Measurements from ENCODE around the gene DCDC1. TPM values are rescaled to one million over a fixed set of nuclear protein-coding genes. Genes with fewer than 3 reads are reported as not detected.

DCDC1 gene, protein sequence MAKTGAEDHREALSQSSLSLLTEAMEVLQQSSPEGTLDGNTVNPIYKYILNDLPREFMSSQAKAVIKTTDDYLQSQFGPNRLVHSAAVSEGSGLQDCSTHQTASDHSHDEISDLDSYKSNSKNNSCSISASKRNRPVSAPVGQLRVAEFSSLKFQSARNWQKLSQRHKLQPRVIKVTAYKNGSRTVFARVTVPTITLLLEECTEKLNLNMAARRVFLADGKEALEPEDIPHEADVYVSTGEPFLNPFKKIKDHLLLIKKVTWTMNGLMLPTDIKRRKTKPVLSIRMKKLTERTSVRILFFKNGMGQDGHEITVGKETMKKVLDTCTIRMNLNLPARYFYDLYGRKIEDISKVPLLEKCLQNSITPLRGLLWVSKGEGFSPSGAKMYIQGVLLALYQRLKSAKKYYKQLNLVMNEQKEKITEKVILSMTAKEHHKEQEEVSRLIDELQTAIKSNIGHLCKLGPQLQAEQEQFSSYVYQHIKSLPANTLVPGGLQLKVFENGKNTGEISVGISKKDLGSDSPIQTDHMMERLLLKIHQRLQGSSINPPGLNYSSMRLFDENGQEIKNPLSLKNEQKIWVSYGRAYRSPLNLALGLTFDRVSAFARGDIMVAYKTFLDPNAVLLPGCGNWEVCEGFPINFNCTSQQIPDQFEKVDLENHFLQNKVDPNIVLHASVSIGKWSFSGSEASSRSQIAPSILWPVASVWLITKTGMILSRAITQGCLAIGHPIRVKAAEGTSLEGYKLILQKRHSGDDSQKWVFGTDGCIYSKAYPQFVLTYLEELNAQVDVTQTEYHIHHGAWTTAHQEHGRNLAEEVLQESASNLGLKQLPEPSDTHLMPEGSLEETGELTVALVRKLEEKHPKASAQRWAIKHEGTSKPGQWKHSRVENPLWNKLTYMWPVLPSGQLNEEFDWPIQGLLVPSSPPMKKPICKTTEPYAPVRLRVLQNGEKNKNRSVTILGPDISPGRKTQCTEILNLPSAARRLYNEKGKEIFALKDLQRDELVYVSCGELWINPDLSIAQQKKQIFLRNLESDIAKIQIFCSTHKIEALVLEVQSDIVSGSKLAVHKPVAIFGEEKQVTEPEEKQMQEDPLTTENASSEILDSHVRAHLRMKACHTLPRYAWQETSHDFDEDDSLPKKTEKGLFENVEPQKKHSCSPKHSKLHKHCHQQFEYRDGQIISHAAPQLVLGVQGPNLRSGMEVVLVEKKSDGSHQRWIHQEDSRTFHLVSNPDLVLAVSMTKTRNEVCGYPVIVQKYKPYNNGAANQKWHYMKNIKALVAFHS (N-terminal part only)
- 0.16 TPM in 1 of 2 replicates, not detected in the other for total RNA-seq

DNA sequence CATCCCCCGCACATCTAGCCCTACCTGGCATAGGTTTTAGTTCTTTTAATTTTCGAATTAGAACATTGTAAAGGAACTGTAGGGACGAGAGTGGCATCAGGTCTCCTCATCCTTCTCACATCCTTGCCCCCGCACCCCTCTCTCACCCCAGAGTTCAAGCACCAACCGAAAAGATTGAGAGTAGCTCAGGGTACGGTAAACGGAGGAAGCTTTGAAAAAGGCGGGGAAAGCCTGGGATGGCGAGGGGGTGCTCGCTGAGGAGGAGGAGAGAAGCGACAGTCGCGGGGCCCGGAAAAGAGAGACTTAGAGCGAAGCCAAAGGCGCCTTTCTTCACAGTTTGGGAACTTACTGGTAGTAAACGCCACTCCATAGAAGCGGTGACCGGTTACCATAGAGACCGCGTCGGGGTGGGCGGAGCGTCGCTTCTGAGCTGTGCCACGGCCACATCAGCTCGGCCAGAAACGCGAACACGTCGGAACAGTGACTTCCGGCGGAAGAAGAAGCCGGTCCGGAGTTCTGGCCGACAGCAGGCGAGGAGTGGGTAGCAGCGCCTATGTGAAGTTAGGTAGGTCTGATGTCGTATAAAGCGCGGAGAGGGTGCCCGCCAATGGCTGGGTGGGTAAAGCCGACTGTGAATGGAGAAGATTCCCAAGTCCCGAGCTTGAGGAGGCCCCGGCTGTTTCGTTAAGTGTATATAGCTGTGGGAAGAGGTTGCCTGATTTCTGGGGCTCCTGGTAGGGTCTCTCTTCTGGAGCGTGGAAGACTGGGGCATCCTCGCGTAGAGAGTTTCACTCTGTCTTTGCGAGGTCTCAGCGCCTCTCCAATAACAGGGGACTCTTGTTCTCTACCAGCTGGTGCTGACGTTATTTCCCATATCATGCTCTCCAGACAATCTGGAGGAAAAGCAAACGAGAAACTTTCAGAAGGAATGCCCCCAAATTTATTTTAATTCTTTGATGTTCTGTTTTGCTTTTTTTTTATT, at the start of gene DCDC1, which contains the start of gene DNAJC24:
Gene DCDC1 (minus strand): TSS at position 392 of the 982 bp plus-strand sequence. CDS start 41,459 bp downstream, outside the sequence.
Gene DNAJC24 (plus strand): TSS at position 513 of the 982 bp plus-strand sequence. CDS start 889 bp downstream, outside the sequence.
- intact Hi-C loops (cut with micrococcal nuclease): loop anchor here (1.0 to 5.0 kb wide), 5 partner anchors 9 to 1213 kb away; partner anchors contain the start of genes ARL14EP, EIF3M, ELP4 and IMMP1L

DNA sequence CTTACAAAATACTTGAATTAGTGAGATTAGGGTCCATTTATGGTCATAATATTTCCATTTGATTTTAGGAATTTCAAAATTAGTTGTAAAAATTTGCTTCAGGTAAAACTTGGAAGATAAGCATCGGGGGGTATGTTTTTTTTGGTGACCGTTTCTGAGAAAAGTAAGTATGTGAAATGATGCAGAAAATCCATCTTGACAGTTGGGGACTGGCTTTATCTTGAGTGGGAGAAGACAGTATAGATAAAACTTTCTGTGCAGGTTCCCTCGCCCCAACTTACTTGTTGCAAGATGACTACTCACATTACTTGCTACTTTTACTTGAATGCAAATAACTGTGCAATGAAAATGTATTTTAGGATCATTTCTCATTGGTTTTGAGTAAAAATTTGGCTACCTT, 49.6 kb upstream of the DCDC1 start:
- intact Hi-C loops (cut with micrococcal nuclease): no loop called here

DNA sequence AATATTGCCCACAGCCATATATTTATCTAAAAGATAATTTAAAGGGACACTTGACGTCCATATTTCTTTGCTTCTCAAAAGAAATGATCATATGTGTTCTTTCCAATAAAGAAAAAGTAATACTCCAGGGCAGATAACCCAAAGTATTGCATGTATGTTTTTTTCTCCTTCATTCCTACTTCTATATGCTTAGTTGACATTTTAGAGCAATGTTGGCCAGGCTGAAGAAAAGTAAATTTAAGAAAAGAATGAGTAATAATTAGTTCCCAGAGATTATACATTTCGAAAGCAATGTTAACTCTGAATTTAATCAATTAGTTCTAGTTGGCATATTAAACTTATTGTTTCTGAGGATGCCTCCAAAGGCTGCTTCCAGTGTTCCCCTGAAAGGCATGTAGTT, 48.3 kb upstream of the DCDC1 start:
- intact Hi-C loops (cut with micrococcal nuclease): no loop called here

DNA sequence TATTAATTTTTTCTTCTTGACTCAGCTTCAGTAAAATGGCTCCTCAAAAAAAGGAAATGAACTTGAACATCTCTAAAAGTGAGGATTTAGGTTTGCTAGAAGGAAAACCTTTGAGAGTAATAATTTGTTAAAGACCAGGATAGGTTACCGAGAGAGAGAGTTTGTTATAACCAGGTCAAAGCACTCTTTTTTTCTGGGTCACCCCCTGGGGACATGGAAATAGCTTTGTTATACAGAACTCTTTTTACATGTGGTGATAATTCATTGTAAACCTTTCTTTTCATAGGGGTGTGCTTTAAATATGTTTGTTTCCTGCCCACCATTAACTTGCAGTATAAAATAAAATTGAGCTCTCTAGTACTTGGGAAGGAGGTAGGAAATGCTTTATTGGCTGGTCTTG, 47.8 kb upstream of the DCDC1 start:
- intact Hi-C loops (cut with micrococcal nuclease): no loop called here

DNA sequence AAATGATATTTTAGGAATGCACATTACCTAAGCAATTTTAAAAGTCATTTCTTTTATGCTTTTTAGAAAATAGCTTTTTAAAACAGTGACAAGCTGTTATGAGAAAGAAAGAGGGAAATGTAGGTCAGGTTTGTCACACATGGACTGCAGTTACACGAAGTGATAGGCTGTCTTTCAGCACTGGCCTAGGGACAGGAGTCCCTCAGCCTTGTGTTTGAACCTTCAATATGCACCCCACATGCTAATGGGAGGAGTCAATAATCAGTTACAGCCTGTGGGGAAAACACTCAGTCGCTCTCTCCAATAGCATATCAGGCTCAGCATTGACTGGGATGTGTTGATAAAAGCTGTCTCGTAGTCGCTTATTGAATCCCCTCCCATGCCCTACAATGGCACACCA, 45.9 kb upstream of the DCDC1 start:
- intact Hi-C loops (cut with micrococcal nuclease): no loop called here

DNA sequence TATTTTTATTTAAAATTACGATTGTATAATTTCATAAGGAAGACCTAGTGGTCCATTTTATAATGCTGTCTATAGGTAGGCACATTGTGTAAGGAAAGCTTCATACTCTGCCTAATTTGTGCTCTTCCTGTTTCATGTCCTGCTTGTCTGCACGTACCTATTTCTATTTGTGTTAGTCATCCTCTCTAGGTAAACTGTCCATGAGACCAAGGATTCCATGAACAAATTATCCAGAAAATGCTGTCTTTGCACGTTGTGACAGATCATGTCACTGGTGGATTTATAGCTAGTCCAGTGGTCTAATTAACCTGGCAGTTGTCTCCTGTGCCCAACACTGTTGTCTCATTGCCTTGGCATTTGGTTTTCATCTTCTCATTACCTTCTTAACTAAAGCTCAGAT, 44.8 kb upstream of the DCDC1 start:
- intact Hi-C loops (cut with micrococcal nuclease): no loop called here

DNA sequence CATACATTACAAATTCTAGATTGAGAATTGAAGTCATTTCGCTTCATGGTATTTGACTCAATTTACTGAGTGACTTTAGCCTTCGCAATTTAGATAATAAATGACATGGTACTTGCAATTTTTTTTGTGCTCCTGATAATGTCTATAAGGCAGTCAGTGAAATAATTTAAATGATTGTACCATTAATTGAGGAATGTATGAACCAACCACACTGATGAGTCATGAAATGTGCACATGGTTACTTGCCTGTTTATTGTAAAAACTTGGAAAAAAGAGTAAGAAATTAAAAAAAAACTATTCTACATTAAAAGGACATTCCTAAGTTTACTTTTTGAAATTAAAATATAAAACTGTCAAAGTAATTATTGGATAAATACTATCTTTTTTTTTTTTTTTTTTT, 43.4 kb upstream of the DCDC1 start:
- intact Hi-C loops (cut with micrococcal nuclease): no loop called here

DNA sequence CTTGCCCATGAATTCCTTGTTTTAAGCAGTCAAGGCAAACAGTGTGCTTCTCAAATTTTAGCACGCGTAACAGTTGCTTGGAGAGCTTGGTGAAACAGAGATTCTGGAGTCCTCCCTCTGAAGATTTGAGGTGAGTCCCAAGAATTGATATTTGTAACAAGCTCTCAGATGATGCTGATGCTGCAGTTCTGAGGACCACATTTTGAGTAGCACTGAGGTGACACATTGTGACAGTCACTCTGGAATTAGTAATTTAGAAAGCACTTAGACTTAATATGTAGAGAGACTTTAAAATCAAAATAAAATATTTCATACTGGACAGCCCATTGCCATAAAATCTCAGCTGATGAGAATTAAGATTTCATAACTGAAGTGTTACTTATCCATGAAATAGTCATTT, 38.7 kb upstream of the DCDC1 start:
- intact Hi-C loops (cut with micrococcal nuclease): no loop called here

DNA sequence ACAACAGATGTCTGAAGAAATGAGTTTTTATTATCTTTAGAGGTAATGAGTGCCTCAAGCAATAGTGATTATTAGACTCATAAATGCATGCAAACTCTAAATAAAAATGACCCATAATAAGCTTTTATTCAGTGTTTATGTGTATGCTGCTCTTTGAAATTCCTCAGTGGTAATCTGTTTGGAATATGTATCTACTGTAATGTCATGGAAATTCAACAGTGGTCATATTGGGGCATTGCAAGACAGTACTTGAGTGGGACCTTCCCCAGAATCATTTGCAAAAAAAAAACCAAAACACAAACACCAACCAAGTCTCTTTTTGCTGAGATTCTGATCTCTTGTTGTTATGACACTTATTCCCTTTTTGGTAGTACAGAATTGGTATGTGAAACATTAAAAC, 35.1 kb upstream of the DCDC1 start:
- intact Hi-C loops (cut with micrococcal nuclease): no loop called here

DNA sequence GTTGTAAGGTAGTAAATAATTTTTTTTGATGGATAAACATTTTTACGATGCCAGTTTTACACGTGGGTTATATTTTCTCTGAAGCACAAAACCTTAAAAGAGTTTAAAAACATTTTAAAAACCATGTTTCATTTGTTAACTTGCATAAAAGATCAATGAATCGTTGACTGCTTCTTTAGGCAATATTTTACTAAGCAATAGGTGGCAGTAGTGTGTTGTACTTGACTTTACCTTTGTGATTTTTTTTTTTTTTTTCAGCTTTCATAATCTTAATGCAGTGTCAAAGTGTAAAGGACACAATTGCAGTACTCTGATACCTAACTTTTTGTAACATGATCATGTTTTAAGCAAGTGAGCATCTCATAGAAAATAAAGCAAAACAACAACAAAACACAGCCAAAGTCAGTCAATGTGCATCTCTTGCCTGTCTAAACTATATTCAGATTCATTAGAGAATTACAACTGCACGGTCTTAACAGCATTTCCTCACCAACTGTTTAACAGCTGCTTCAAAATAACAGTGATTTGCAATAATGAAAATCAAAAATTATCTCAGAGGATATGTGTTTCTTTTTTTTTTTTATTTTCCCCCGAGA, 27.8 kb upstream of the DCDC1 start:
- intact Hi-C loops (cut with micrococcal nuclease): loop anchor here (1.0 to 10.0 kb wide), 4 partner anchors 474 to 777 kb away; no protein-coding TSS in a partner anchor

DNA sequence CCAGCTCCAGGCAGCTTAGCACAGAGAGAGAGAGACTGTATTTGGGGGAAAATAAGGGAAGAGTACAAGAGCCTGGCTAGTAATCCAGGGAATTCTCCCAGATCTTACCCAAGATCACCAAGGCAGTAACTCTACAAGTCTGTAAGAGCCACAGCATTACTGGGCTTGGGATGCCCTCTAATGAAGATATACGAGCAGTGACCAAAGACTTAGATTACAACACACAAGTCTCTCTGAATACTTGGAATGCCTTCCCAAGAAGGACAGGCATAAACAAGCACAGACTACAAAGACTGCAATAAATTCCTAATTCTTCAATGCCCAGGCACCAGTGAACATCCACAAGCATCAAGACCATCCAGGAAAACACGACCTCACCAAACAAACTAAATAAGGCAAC, 17.8 kb upstream of the DCDC1 start:
- intact Hi-C loops (cut with micrococcal nuclease): no loop called here

DNA sequence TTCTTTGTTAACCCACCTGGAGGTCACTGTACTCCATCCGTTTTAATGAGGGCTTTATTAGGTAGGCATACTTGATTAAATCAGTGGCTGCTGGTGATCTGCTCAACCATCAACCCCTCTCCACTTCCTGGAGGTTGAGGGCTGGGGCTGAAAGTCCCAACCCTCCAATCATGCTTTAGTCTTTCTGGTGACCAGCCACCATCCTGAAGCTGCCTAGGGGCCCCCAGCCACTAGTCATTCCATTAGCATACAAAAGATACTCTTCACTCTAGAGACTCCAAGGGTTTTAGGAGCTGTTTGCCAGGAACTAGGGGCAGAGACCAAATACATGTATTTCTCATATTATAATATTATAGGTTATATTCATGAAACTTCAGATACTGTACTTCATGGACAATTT, 13.6 kb upstream of the DCDC1 start:
- intact Hi-C loops (cut with micrococcal nuclease): no loop called here

DNA sequence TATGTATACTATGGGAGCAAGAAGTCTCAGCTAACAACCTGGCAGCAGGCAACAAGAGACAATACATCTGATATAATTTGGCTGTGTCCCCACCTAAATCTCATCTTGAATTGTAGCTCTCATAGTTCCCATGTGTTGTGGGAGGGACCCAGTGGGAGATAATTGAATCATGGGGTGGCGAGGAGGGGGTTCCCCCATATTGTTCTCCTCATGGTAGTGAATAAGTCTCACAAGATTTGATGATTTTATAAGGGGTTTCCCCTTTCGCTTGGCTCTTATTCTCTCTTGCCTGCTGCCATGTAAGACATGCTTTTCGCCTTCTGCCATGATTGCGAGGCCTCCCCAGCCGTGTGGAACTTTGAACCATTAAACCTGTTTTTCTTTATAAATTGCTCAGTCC, 6.3 kb upstream of the DCDC1 start:
- intact Hi-C loops (cut with micrococcal nuclease): loop anchor here (5.0 kb wide), 1 partner anchor 711 kb away; no protein-coding TSS in a partner anchor

DNA sequence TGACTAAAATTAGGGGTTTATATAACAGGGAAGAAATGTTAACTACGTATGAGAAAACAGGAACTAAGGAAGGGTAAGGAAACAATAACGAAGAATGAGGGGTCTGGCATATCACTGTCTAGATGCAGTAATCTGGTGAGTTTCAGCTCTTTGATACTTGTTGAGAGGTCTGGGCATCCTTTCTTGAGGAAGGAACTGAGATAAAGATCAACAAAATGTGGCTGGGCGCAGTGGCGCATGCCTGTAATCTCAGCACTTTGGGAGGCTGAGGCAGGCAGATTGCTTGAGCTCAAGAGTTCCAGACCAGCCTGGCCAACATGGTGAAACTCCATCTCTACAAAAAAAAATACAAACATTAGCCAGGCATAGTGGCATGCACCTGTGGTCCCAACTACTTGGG, 2.7 kb downstream of the DCDC1 start:
- intact Hi-C loops (cut with micrococcal nuclease): loop anchor here (5.0 kb wide), 3 partner anchors 39 to 1216 kb away; partner anchors contain the start of genes ARL14EP and EIF3M

DNA sequence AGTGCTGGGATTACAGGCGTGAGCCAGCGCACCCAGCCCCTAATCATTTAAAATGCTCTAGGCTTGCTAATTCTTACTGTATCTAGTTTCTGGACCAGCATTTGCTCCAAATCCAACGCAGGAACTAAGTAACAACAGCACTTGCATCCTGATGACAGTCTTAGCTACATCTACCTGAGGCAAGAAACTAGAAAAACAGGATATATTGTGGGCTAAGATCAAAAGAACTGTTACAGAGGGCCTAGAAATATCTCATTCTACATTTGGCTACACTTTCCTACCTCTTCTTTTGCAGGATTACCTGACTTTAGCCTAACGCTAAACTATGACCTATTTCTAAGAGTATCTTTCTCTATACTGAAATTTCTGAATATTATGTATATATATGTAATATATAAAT, 7.8 kb downstream of the DCDC1 start:
- intact Hi-C loops (cut with micrococcal nuclease): no loop called here

DNA sequence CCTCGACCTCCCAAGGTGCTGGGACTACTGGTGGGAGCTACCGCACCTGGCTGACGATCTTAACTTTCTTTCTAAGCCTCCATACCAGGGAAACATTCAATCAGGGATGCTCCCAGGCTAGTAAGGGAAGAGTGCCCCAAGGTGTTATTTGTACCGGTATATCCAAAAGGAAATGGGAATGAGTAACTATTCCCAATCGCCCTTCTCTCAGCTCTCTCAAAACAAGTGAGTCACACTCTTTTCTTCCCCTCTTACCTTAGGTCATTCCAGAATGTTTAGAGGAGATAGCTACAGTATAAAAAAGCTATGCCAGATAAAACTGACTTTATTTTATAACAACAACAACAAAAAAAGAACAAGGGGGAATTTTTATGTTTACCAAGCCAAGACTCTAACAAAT, 13.7 kb downstream of the DCDC1 start:
- intact Hi-C loops (cut with micrococcal nuclease): no loop called here

DNA sequence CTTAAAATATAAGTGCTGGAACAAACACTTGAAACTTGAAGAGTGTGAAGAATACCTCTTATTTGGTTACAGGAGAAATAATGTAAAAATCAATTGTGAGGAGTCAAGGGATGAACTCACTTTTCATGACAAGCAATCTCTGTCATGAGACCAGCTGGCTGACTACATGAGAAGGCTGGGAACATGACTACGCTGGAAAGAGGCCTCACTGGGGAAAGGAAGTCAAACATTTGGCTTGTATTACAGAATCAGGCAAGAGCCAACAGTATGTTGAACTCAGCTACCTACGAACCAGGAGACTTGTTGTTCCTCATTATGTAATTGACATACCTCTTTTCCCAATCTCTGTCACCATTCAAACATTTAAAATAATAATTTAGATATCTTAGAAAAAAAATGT, 14.4 kb downstream of the DCDC1 start:
- intact Hi-C loops (cut with micrococcal nuclease): no loop called here

DNA sequence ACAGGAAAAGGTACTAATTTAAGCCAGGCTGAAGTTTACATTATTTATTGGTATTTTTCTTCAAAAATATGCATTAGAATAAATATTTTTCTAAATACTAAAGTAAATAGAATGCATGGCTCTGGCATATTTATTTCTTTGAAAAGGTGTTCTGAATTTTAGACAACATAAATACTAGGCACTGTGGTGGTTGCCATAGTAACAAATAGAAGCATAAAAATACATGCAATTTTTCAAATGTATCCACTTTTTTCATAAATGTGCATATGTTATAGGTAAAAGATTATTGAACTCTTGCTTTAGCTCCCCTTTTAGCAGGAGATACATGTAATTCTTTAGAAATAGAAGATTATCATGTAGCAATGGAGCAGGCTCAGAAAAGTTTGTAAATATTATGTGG, 18.4 kb downstream of the DCDC1 start:
- intact Hi-C loops (cut with micrococcal nuclease): no loop called here

DNA sequence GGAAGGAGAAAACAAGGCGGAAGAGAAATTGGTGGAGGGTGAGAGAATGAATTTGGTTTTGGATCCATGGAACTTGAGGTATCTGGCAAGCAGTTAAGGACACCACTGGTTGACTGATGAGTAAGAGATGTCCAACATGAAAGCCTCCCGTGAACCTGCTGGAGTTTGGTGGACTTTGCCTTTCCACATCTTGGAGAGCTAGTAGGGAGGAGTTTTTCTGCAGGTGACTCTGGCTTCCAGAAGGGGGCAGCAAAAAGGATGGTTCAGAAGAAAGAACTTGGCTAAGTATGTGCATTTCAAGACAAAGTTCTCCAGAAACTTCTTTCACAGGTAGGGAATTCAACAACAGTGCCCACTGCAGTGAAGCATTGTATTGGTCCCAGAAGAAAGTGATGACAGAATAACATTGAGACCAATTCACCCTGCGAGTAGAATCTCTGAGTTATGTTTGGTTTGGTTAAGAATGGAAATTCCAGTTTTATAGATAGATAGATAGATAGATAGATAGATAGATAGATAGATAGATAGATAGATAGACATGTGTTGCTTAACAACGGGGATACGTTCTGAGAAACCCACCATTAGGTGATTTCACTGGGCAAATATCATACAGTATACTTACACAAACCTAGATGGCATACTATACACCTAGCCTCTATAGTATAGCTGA, 28.5 kb downstream of the DCDC1 start:
- intact Hi-C loops (cut with micrococcal nuclease): no loop called here
